T-helper 2 cell treated with Interferon-gamma antibody and Interleukin-4, amounts not matched to agents 100 ng/mL and 5 ng/mL, for 36 hours (primary cell): ENCODE data around the gene PPP1R13B. TPM values are rescaled to one million over a fixed set of nuclear protein-coding genes. Genes with fewer than 3 reads are reported as not detected.

Source experiments
- intact Hi-C: fragments of 100-400 bp; cut with micrococcal nuclease; formaldehyde crosslinking; loops from one replicate; pipeline ENCODE4 v1.15.1; 2023
- total RNA-seq: library from RNA; stranded (reverse); gene quantifications from 2 replicates; pipeline ENCODE4 v1.2.3, GENCODE V29; 2022

The PPP1R13B gene
- total RNA-seq, 1 donor from 2014 or later = 8.9 TPM

- intact Hi-C loops = no loop called here
These were observed 100.7 kb downstream of the PPP1R13B start for GRCh38 chr14:103746701-103747100.

- intact Hi-C loops = no loop called here
These were observed 102.0 kb downstream of the PPP1R13B start for GRCh38 chr14:103745424-103745823.

GRCh38 chr14:103744621-103745395 lies 102.6 kb downstream of the PPP1R13B start:
- intact Hi-C loops = no loop called here

- intact Hi-C loops = no loop called here
These were observed 103.7 kb downstream of the PPP1R13B start for GRCh38 chr14:103743691-103744090.

GRCh38 chr14:103742499-103743255 lies 104.7 kb downstream of the PPP1R13B start:
- intact Hi-C loops = no loop called here

- intact Hi-C loops = no loop called here
These were observed 105.5 kb downstream of the PPP1R13B start for GRCh38 chr14:103741876-103742275.

- intact Hi-C loops = no loop called here
These were observed 106.2 kb downstream of the PPP1R13B start for GRCh38 chr14:103740991-103741689.

- intact Hi-C loops = no loop called here
These were observed 107.4 kb downstream of the PPP1R13B start for GRCh38 chr14:103739793-103740501.

- intact Hi-C loops = no loop called here
These were observed 107.9 kb downstream of the PPP1R13B start for GRCh38 chr14:103739466-103739792.

- intact Hi-C loops = no loop called here
These were observed 108.5 kb downstream of the PPP1R13B start for GRCh38 chr14:103738701-103739451.

GRCh38 chr14:103738166-103738565 lies 109.2 kb downstream of the PPP1R13B start:
- intact Hi-C loops = no loop called here

GRCh38 chr14:103737432-103738045 lies 109.8 kb downstream of the PPP1R13B start:
- intact Hi-C loops = no loop called here

GRCh38 chr14:103736546-103737431 lies 110.6 kb downstream of the PPP1R13B start:
- intact Hi-C loops = no loop called here

GRCh38 chr14:103735815-103736545 lies 111.4 kb downstream of the PPP1R13B start:
- intact Hi-C loops = no loop called here

GRCh38 chr14:103735439-103735814 lies 111.9 kb downstream of the PPP1R13B start:
- intact Hi-C loops = no loop called here

GRCh38 chr14:103735022-103735421 lies 112.4 kb downstream of the PPP1R13B start:
- intact Hi-C loops = no loop called here

- intact Hi-C loops = no loop called here
These were observed 113.1 kb downstream of the PPP1R13B start for GRCh38 chr14:103734081-103734888.

- intact Hi-C loops = no loop called here
These were observed 113.7 kb downstream of the PPP1R13B start for GRCh38 chr14:103733651-103734050.
